ENCODE results near the gene TRABD.

The TRABD gene

GRCh38 chr22:50173983-50174355 lies 11.7 kb upstream of the TRABD start:
- DNase-seq (ENCODE audit: low read depth in 3 of 3, low spot score in 1 of 3) = no peak

DNA sequence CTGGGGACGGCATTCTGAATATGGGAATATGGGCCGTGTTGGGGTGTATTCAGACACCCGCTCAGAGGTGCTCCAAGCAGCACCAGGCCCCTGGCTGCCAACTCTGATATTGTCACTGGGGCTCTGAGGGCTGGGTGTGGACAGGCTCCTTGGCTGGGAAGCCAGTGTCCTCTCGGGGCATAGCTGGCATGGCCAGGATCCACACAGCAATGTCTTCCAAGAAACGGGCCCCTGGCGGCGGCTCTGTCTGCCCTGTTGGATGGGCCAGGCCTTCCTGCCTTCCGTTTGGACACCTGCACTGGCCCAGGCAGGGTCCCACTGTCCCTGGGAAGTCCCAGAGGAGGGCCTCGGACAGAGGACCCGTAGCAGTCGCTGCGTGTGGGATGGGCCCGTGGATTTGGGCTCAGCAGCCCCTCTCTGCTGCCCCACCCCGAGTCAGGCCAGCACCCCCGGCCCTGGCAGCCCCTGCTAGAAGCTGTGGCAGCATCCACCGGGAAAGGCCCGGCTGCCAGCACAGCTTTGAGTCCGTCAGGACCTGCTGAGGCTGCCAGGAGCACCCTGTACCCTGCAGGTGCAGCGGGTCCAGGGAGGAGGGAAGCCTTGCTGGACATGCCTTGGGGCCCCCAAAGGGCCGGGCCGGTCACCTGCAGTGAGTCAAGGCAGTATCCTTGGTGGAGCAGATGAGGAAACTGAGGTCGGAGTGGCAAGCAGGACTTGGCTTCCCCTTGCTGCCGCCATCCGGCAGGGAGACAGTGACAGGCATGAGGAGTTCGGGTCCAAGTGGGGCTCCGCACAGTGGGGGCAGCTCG lies 11.1 kb upstream of the TRABD start:
- DNase-seq (ENCODE audit: low read depth in 3 of 3, low spot score in 1 of 3) = no peak

GRCh38 chr22:50175191-50175461 lies 10.6 kb upstream of the TRABD start:
- DNase-seq (ENCODE audit: low read depth in 3 of 3, low spot score in 1 of 3) = no peak

- no peak for DNase-seq (ENCODE audit: low read depth in 3 of 3, low spot score in 1 of 3)
Observed at GRCh38 chr22:50175921-50176849, 9.5 kb upstream of the TRABD start.

GRCh38 chr22:50176850-50177536 lies 8.7 kb upstream of the TRABD start:
- no peak for DNase-seq (ENCODE audit: low read depth in 3 of 3, low spot score in 1 of 3)

DNA sequence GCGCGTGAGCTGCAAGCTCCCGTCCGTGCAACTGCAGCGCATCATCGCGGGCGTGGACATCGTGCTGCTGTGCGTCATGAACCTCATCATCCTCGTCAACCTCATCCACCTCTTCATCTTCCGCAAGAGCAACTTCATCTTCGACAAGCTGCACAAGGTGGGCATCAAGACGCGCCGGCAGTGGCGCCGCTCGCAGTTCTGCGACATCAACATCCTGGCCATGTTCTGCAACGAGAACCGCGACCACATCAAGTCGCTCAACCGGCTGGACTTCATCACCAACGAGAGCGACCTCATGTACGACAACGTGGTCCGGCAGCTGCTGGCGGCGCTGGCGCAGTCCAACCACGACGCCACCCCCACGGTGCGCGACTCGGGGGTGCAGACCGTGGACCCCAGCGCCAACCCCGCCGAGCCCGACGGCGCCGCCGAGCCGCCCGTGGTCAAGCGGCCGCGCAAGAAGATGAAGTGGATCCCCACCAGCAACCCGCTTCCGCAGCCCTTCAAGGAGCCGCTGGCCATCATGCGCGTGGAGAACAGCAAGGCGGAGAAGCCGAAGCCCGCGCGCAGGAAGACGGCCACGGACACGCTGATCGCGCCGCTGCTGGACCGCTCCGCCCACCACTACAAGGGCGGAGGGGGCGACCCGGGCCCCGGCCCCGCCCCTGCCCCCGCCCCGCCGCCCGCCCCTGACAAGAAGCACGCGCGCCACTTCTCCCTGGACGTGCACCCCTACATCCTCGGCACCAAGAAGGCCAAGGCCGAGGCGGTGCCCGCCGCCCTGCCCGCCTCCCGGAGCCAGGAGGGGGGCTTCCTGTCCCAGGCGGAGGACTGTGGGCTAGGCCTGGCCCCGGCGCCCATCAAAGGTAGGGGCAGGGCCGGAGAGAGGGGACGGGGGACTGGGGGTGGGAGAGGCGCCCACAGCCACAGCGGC lies 7.9 kb upstream of the TRABD start:
- no peak for DNase-seq (ENCODE audit: low read depth in 3 of 3, low spot score in 1 of 3)

DNA sequence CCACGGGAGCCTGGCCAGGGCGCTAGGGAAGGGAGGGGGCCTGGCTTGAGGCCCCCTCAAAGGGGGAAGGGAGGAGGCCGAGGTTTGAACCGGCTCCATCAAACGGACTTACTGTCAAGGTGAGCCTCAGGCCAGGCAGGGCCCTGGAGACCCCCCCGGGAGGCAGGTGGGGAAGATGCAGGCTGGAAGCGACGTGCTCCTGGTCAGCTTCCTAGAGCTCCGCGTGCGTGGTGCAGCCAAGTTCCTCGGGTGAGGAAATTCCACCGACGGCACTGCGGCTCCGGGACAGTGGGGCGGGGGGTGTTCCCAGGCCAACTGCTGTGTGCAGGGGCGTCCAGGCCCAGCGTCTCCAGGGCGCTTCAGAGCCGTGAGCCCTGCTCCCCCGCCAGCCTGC lies 7.2 kb upstream of the TRABD start:
- no peak for DNase-seq (ENCODE audit: low read depth in 3 of 3, low spot score in 1 of 3)

DNA sequence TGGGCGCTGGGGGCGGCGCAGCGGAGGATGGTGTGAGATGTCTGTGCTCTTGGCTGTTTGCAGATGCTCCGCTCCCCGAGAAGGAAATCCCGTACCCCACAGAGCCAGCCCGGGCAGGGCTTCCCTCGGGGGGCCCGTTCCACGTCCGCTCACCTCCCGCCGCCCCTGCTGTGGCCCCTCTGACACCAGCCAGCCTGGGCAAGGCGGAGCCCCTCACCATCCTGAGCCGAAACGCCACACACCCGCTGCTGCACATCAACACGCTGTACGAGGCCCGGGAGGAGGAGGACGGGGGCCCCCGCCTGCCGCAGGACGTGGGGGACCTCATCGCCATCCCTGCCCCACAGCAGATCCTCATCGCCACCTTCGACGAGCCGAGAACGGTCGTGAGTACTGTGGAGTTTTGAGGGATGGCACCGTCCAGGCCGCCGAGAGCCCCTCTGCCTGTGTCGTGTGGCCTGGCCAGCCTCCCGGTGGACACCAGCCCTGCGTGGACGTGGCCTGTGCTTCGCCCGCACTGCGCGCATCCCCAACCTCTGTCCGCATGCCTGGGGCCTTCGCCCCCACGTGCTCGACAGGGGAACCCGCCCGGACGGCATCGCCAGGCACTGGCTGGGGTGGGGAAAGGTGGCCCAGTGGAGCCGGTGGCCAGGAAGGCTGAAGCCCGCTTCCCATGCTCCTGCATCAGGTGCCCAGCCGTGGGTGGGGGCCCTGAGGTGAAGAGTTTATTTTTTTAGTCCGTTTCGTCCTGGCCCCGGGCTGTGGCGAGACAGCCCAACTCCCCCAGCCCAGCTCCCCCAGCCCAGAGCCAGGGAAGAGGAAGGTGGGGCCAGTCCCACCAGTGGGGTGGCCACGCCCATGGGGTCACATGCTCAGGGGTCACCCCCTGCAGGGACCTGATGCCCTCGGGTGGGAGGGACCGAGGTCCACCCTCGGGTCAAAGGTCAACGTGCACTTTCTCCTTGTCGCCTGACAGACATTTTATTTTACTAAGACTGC lies 6.5 kb upstream of the TRABD start:
- no peak for DNase-seq (ENCODE audit: low read depth in 3 of 3, low spot score in 1 of 3)

DNA sequence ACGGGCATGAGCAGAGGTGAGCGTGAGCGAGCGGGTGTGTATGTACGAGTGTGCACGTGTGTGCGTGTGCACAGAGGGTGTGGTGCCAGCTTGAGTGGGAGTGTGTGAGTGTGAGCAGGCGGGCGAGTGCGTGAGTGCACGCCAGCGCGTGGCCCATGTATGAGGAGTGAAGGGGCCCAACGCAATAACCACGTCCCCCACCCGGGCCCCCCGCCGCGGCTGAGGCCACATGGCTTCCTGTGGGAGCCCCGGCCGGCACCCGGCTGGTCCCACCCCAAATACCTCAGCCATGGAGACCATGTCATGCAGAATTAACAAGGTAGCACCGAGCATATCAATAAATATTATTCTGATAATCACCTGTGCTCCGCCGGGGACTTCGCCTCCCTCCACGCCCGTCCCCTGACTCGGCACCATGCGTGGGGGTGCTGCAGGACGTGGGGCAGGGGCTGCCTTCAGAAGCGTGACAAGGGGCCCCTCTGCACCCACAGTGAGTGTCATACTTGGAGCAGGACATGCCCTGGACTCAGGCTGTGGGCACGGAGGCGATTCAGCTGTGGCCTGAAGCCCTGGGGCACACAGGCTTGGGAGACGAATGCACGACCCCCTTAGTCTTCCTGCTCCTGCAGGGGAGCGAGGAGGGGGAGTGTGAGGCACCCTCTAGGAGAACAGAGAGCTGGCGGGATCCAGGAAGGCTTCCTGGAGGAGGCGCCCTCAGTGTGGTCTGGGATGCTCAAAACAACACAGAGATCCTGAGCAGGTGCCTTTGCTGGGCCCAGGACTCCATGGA lies 5.6 kb upstream of the TRABD start:
- no peak for DNase-seq (ENCODE audit: low read depth in 3 of 3, low spot score in 1 of 3)

DNA sequence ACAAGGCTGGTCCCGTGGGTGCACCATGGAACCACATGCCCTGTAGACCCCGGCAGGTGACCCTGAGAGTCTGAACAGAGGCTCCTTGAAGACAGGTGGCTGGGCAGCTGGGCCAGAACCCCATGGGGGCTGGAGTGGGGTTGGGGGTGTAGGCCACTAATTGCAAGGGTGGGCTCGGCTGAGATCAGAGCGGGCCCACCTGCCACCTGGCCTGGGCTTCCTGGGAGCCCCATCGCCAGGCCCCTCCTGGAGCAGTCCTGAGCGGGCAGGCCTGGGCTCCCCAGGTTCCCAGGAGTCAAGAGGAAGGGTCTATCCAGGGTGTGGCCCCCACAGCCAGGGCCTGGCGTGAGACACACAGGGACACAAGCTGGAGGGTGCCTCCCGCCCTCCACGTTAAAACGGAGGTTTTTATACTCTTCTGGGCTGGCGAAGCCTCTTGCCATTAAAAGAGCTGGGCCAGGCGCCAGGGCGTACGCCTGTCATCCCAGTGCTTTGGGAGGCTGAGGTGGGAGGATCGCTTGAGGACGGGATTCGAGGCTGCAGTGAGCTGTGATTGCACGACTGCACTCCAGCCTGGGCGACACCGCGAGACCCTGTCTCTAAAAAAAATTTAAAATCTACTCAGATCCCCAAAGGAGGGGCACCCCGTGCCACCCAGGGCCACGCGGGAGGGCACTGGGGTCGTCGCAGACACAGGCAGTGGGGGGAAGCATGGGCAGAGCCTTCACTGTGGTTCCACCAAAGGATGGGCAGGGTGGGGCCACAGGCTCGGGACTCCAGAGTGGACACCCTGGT lies 4.8 kb upstream of the TRABD start:
- DNase-seq (ENCODE audit: low read depth in 3 of 3, low spot score in 1 of 3) = no peak

- no peak for DNase-seq (ENCODE audit: low read depth in 3 of 3, low spot score in 1 of 3)
Observed at GRCh38 chr22:50182176-50183081, 3.3 kb upstream of the TRABD start.

DNA sequence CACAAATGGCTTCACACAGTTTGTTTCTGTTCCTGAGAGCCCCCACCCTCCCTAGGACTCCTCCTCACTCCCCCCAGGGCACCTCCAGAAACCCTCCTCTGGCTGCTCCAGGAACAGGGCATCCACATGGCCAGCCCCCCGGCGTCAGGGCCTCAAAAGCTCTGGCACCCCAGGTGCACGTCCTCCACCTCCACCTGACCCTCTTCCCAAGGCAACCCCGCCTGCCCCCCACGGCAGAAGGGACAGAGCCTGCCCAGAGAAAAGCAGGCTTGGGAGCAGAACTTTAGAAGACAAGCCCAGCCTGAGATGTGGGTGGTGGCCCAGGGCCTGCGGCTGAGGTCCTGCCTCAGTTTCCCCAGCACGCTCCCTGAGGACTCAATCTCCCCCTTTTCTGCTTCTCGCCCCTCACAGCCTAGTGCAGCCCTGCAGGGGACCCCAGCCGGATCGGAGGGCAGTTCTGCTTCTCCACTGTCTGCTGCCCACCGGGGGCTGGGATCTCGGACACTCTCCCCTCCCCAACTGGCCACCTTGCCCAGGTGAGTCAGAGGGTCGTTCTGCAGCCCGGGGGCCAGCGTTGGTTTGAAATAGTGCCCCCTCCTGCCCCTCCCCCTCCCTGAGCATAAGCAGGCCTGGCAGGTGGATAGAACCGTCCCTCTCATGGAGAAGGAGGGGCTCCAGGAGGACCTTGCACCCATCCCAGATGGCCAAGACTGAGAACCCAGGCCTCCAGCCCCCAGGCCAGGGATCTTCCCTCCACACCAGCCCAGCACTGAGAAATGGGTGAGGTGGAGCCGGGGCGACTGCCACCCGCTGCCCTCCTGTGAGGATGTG lies 2.4 kb upstream of the TRABD start:
- DNase-seq (ENCODE audit: low read depth in 3 of 3, low spot score in 1 of 3) = no peak

DNA sequence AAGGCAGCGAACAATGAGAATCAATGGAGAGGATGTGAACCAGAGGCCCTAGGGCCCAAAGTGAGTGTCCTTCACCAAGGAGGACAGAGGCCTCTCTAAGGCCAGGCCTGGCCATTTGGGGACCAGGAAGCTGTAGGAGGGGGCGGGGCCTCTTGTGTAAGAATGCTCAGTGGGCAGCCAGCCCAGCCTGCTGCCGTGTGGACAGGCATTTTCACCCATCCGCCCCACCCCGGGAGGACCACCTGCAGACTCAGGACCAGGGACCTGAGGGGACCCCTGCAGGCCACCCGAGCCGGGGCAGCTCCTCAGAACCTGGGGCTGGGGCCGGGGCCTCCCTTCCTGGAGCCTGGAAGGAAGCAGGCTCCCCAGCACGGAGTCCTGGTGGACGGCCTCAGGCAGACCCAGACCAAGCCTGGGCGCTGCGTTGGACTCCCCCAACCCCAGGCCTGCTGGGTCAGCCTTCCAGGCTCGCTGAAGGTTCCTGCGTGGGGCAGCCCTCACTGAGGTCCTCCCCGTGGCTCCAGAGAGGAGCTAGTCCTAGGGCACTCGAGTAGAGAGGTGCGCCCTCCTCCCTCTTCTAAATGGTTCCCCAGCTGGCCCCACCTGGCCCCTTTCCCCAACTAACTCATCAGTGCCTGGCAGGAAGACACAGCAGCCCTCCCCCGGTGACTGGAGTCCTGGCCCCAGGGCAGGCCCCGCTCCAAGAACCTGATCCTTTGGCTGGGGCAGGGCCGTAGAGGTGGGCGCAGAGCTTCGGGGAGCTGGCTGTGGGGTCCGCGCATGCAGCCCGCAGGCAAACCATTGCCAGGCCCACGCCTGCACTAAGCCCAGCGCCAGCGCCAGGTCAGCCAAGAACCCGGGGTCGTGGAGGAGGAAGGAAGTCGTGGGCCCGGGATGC lies 1.5 kb upstream of the TRABD start:
- DNase-seq (ENCODE audit: low read depth in 3 of 3, low spot score in 1 of 3) = no peak

DNA sequence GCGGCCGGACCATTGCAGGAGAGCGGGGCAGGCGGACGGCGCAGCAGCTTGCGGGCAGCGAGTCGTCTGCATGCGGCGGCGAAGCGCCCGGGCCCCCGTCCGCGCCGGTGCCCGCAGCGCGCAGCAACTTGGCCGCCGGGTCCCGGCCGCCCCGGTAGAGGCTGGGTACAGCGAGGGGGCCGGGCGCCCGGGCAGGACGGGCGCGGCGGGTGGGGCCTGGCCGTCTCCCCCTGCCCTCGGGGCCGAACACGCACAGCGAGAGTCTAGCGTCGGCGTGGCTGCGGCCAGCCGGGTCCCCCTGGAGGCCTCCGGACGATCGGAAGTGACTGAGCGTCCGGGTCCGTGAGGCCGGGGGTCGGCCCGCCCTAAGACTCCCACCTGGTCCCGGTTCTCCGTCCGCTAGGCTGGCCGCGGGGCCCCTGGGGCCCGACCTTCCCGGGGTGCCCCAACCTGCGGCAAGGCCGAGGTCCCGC lies 775 bp upstream of the TRABD start:
- DNase-seq (ENCODE audit: low read depth in 3 of 3, low spot score in 1 of 3) = no peak

DNA sequence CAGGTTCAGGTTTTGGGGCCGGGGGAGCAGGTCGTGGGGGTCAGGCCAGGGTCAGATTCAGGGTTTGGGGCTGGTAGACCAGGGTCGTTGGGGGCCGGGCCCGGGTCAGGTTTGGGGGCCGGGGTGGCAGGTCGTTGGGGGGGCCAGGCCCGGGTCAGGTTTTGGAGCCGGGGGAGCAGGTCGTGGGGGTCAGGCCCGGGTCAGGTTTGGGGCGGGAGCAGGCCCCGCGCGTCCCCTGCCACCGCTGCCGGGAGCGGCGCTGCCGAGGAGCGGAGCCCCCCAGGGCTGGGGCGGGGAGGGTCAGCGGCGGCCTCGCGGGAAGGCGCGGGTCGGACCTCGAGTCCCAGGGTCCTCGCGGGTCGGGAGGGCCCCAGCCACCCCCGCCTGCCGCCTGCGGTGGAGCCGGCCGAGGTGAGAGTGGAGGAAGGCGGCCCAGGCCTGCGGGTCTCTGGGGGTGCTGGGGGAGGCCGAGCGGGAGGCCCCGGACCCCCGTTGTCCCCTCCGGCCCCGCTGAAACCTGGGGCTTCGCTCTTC lies 535 bp downstream of the TRABD start:
- DNase-seq (ENCODE audit: low read depth in 3 of 3, low spot score in 1 of 3) = no peak

Data from stimulated activated CD4-positive, alpha-beta T cell treated with anti-CD3 and anti-CD28 coated beads, TNF-alpha, amount 100 ng/mL, for 1 hour (primary cell).